SK-N-SH (cell line): ENCODE results near the gene MAP1LC3B. TPM values are rescaled to one million over a fixed set of nuclear protein-coding genes. Genes with fewer than 3 reads are reported as not detected.

Experiments
- CTCF ChIA-PET: fragments of 300-600, 350-600 bp; formaldehyde crosslinking; extraction: SDS; loops from one replicate; lab custom pipeline; 2021; lab: Yijun Ruan, JAX
- POLR2A ChIA-PET: fragments of 350-600 bp; sonication (Branson Sonifier 250); formaldehyde crosslinking; extraction: SDS; loops from one replicate; lab custom pipeline; 2020; ENCODE audit warnings: antibody characterized with exemption, inconsistent platforms; lab: Yijun Ruan, JAX
- DNase-seq: peaks from one replicate; pipeline ENCODE4 v3.0.0; 2012
- H2AFZ ChIP-seq: fragments of 200-600 bp; sonication (generic); 2 replicates; pipeline ENCODE4 v1.8.1; 2016; ENCODE audit warnings: antibody characterized with exemption, mild to moderate bottlenecking, low read depth
- H3F3A ChIP-seq: fragments of 200-600 bp; sonication (generic); replicated peaks from 2 replicates; pipeline ENCODE3; 2016; ENCODE audit warnings: antibody characterized with exemption, mild to moderate bottlenecking; ENCODE audit not compliant: insufficient read depth
- H3K27ac ChIP-seq, 2 experiments: fragments of 200-500 bp in 1 of 2; fragments of 200-600 bp in 1 of 2; sonication (Bioruptor generic) in 1 of 2; sonication (generic), shearing (Covaris generic) in 1 of 2; 2 replicates each; pipeline versions ENCODE4 v1.5.1 to v1.6.1; 2014 to 2016; ENCODE audit warnings: low read depth in 2 of 2, inconsistent platforms in 1 of 2, low read length in 1 of 2, mild to moderate bottlenecking in 1 of 2, mixed read lengths in 1 of 2
- H3K27me3 ChIP-seq: fragments of 200-600 bp; sonication (generic), shearing (Covaris generic); 2 replicates; pipeline ENCODE4 v1.6.1; 2016; ENCODE audit warnings: mixed run types; ENCODE audit not compliant: insufficient read depth
- H3K36me3 ChIP-seq, 2 experiments: fragments of 200-500 bp in 1 of 2; fragments of 200-600 bp in 1 of 2; sonication (Bioruptor generic) in 1 of 2; sonication (generic) in 1 of 2; replicated peaks in 1 of 2; 2 replicates each; pipeline versions ENCODE3 to v1.5.1; 2014 to 2016; ENCODE audit warnings: low read length in 1 of 2, mild to moderate bottlenecking in 1 of 2; ENCODE audit not compliant: insufficient read depth in 2 of 2, control insufficient read depth in 1 of 2
- H3K4me1 ChIP-seq, 2 experiments: fragments of 200-500 bp in 1 of 2; fragments of 200-600 bp in 1 of 2; sonication (Bioruptor generic) in 1 of 2; sonication (generic), shearing (Covaris generic) in 1 of 2; 2 replicates each; pipeline versions ENCODE4 v1.5.1 to v1.6.1; 2014 to 2016; ENCODE audit warnings: low read depth in 1 of 2, low read length in 1 of 2, mixed run types in 1 of 2; ENCODE audit not compliant: insufficient read depth in 2 of 2, control insufficient read depth in 1 of 2
- H3K4me2 ChIP-seq: fragments of 200-600 bp; sonication (generic), shearing (Covaris generic); 2 replicates; pipeline ENCODE4 v1.6.1; 2017; ENCODE audit warnings: mixed run types
- H3K4me3 ChIP-seq, 2 experiments: fragments of 200-500 bp in 1 of 2; fragments of 200-600 bp in 1 of 2; sonication (Bioruptor generic) in 1 of 2; sonication (generic), shearing (Covaris generic) in 1 of 2; 2 replicates each; pipeline versions ENCODE4 v1.5.1 to v1.8.1; 2014 to 2016; ENCODE audit warnings: low read depth in 2 of 2, inconsistent platforms in 1 of 2, low read length in 1 of 2, mild to moderate bottlenecking in 1 of 2, mixed read lengths in 1 of 2, moderate library complexity in 1 of 2
- H3K79me2 ChIP-seq: fragments of 200-600 bp; sonication (generic); 2 replicates; pipeline ENCODE4 v1.8.1; 2017; ENCODE audit warnings: mild to moderate bottlenecking; ENCODE audit not compliant: insufficient read depth
- H3K9ac ChIP-seq: fragments of 200-600 bp; sonication (generic); 2 replicates; pipeline ENCODE4 v1.6.1; 2017; ENCODE audit warnings: mixed run types
- H3K9me2 ChIP-seq: fragments of 200-600 bp; sonication (generic); 2 replicates; pipeline ENCODE4 v1.6.1; 2017; ENCODE audit warnings: mixed run types
- H3K9me3 ChIP-seq: fragments of 200-600 bp; sonication (generic); 2 replicates; pipeline ENCODE4 v1.6.1; 2017; ENCODE audit warnings: mixed run types, mild to moderate bottlenecking, moderate library complexity
- H4K20me1 ChIP-seq: fragments of 200-600 bp; sonication (generic); 2 replicates; pipeline ENCODE4 v1.6.1; 2017; ENCODE audit warnings: mild to moderate bottlenecking, mixed run types; ENCODE audit not compliant: insufficient read depth
- CHD2 ChIP-seq: fragments of 150-350 bp; IDR thresholded peaks from 2 replicates; pipeline ENCODE4 v1.6.1; 2018; ENCODE audit warnings: low read length; ENCODE audit not compliant: partially characterized antibody
- ELF1 ChIP-seq: IDR thresholded peaks from 2 replicates; pipeline ENCODE4 v1.4.0; 2012
- JUND ChIP-seq: IDR thresholded peaks from 2 replicates; pipeline ENCODE4 v1.4.0; 2012
- NRF1 ChIP-seq: IDR thresholded peaks from 2 replicates; pipeline ENCODE4 v1.6.1; 2012; ENCODE audit warnings: low read depth, mild to moderate bottlenecking, low read length
- RFX5 ChIP-seq: IDR thresholded peaks from 2 replicates; pipeline ENCODE4 v1.6.1; 2012; ENCODE audit warnings: mild to moderate bottlenecking, improper control_type of control experiment, low read length
- RXRA ChIP-seq: IDR thresholded peaks from 2 replicates; pipeline ENCODE4 v1.4.0; 2012; ENCODE audit warnings: low read depth, mild to moderate bottlenecking, borderline replicate concordance
- WGBS: methylation state at CpG from one replicate; pipeline ENCODE4 v1.1.6; 2017; ENCODE audit warnings: low lambda C conversion rate; 5-methylcytosine and 5-hydroxymethylcytosine counted together
- polyA plus RNA-seq, 3 experiments: library from polyadenylated mRNA; depleted of rRNA; stranded (reverse); fragments of >200 nt; gene quantifications; 2 replicates each; pipeline ENCODE4 v1.2.3, GENCODE V29; 2012
- TF ChIP-seq, protein P1 (sequence below): IDR thresholded peaks from 2 replicates; pipeline ENCODE4 v1.4.0; 2012; ENCODE audit warnings: low read depth, borderline replicate concordance
- TF ChIP-seq, protein P2 (sequence below): fragments of 200-600 bp; sonication (generic); IDR thresholded peaks from 2 replicates; pipeline ENCODE4 v1.6.1; 2017; ENCODE audit warnings: antibody characterized with exemption, mild to moderate bottlenecking, moderate library complexity
- TF ChIP-seq, protein P3 (sequence below): IDR thresholded peaks from 2 replicates; pipeline ENCODE4 v1.6.1; 2012; ENCODE audit warnings: mild to moderate bottlenecking, low read depth, low read length, moderate library complexity
- TF ChIP-seq, protein P4 (sequence below): IDR thresholded peaks from 2 replicates; pipeline ENCODE4 v1.4.0; 2012; ENCODE audit warnings: low read depth

Gene MAP1LC3B
- polyA plus RNA-seq, 1 of the 3 experiments (the other 2 are of a cell fraction) = 33.7 TPM

DNA sequence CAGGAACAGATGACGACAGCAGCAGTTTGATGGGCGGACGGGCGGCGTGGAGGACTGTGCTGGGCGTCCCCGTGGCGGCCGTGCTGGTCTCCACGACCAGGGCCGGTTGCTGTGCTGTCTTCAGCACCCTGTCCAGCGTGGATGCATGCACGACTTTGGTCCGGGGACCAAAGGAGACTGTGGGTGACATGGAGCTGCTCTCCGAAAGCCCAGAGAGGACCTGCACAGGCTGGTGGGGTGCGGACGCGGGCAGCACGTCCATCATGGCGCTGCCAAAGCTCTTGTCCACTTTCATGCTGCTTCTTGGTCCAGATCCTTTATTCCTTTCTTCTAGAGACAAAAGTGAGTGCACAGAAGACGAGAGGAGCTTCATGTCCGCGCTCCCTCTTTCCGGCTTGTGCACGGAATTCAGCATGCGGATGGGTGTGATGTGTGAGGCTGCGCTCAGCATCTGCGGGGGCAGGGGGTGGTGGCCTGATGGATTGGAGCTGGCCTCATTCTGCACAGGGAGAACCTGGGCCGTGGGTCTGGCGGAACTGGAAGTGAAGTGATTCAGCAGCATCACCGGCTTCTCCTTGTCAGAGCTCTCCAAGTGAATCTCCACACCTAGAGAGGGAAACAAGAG lies 20.3 kb downstream of the MAP1LC3B start (continued):
- TF ChIP-seq ELF1 (no peak), NRF1 (no peak)
- TF ChIP-seq, protein P1, sequence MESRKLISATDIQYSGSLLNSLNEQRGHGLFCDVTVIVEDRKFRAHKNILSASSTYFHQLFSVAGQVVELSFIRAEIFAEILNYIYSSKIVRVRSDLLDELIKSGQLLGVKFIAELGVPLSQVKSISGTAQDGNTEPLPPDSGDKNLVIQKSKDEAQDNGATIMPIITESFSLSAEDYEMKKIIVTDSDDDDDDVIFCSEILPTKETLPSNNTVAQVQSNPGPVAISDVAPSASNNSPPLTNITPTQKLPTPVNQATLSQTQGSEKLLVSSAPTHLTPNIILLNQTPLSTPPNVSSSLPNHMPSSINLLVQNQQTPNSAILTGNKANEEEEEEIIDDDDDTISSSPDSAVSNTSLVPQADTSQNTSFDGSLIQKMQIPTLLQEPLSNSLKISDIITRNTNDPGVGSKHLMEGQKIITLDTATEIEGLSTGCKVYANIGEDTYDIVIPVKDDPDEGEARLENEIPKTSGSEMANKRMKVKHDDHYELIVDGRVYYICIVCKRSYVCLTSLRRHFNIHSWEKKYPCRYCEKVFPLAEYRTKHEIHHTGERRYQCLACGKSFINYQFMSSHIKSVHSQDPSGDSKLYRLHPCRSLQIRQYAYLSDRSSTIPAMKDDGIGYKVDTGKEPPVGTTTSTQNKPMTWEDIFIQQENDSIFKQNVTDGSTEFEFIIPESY = no peak

DNA sequence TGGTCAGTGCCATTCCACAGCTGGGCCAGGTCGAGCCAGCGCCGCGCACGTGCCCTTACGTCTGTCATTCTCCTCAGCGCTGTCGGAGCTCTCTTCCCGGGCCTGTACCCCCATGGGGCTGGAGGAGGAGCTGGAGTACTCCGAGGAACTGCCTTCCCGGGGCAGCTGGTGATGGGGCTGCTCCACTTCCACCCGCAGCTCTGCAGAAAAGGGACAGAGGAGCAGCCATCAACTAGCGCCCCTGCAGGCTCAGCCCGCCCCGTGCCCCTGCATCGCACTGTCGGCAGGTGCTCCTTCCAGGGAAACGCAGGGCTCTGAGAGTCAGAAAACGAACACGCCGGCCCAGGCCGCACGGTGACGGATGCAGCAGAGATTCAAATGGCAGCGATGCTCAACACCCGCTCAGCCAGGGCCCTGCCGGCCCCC lies 20.9 kb downstream of the MAP1LC3B start:
- Histone ChIP-seq H3K27ac (no peak overlapping the region), H3K9ac (no peak overlapping the region), H3K4me2 (no peak overlapping the region), H3K36me3 (peaks cover 43 to 75% of the 10 kb centered on the region in 2 experiments), H3K9me2 (no peaks in the 10 kb centered on the region), H3K79me2 (no peaks in the 10 kb centered on the region), H3K4me1 (no peaks in the 10 kb centered on the region; a peak in 1 of 4 replicates), H4K20me1 (0 out of 2 replicates have a peak, but pooled peaks cover 6% of the 10 kb centered on the region), H3K27me3 (no peaks in the 10 kb centered on the region), H2AFZ (no peak overlapping the region), H3K4me3 (no peak overlapping the region), H3F3A (no peaks in the 10 kb centered on the region), H3K9me3 (no peaks in the 10 kb centered on the region)
- WGBS = 97% methylated on average over 10 of the region's 27 CpGs
- DNase-seq = no peak
- CTCF ChIA-PET = interaction anchor here (0.9 to 2.0 kb wide), 4 partner anchors 18 to 357 kb away, joined by 3 to 6 read pairs (median 4); no protein-coding TSS in a partner anchor
- TF ChIP-seq, protein P2, sequence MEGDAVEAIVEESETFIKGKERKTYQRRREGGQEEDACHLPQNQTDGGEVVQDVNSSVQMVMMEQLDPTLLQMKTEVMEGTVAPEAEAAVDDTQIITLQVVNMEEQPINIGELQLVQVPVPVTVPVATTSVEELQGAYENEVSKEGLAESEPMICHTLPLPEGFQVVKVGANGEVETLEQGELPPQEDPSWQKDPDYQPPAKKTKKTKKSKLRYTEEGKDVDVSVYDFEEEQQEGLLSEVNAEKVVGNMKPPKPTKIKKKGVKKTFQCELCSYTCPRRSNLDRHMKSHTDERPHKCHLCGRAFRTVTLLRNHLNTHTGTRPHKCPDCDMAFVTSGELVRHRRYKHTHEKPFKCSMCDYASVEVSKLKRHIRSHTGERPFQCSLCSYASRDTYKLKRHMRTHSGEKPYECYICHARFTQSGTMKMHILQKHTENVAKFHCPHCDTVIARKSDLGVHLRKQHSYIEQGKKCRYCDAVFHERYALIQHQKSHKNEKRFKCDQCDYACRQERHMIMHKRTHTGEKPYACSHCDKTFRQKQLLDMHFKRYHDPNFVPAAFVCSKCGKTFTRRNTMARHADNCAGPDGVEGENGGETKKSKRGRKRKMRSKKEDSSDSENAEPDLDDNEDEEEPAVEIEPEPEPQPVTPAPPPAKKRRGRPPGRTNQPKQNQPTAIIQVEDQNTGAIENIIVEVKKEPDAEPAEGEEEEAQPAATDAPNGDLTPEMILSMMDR = no peak
- TF ChIP-seq JUND (no peak), CHD2 (no peak), RFX5 (no peak), RXRA (no peak)
- TF ChIP-seq, protein P3, sequence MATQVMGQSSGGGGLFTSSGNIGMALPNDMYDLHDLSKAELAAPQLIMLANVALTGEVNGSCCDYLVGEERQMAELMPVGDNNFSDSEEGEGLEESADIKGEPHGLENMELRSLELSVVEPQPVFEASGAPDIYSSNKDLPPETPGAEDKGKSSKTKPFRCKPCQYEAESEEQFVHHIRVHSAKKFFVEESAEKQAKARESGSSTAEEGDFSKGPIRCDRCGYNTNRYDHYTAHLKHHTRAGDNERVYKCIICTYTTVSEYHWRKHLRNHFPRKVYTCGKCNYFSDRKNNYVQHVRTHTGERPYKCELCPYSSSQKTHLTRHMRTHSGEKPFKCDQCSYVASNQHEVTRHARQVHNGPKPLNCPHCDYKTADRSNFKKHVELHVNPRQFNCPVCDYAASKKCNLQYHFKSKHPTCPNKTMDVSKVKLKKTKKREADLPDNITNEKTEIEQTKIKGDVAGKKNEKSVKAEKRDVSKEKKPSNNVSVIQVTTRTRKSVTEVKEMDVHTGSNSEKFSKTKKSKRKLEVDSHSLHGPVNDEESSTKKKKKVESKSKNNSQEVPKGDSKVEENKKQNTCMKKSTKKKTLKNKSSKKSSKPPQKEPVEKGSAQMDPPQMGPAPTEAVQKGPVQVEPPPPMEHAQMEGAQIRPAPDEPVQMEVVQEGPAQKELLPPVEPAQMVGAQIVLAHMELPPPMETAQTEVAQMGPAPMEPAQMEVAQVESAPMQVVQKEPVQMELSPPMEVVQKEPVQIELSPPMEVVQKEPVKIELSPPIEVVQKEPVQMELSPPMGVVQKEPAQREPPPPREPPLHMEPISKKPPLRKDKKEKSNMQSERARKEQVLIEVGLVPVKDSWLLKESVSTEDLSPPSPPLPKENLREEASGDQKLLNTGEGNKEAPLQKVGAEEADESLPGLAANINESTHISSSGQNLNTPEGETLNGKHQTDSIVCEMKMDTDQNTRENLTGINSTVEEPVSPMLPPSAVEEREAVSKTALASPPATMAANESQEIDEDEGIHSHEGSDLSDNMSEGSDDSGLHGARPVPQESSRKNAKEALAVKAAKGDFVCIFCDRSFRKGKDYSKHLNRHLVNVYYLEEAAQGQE = no peak
- TF ChIP-seq, protein P4, sequence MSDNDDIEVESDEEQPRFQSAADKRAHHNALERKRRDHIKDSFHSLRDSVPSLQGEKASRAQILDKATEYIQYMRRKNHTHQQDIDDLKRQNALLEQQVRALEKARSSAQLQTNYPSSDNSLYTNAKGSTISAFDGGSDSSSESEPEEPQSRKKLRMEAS = no peak
- POLR2A ChIA-PET = no interaction called here
